ES-I3 (cell line): ENCODE data around the gene CD2BP2.
A peak's percentile ranks its signal among the peaks of the same experiment; 100 is the strongest.
"Not testable (repeated sequence)": the region's sequence is repeated elsewhere in the genome, so short reads cannot be mapped to it uniquely, and the experiment has no call there.

Source experiments
- H3K36me3 ChIP-seq: 2 replicates; pipeline ENCODE4 v1.6.1; 2013; ENCODE audit warnings: mild to moderate bottlenecking, low read length, control low read depth, moderate library complexity; ENCODE audit not compliant: insufficient read depth
- H3K4me1 ChIP-seq: 2 replicates; pipeline ENCODE4 v1.6.1; 2013; ENCODE audit warnings: mild to moderate bottlenecking, control low read depth, low read length; ENCODE audit not compliant: insufficient read depth
- H3K9ac ChIP-seq: 2 replicates; pipeline ENCODE4 v1.6.1; 2013; ENCODE audit warnings: low read depth, mild to moderate bottlenecking, low read length, moderate library complexity
- H3K9me3 ChIP-seq: 2 replicates; pipeline ENCODE4 v1.6.1; 2013; ENCODE audit warnings: mild to moderate bottlenecking, low read length, moderate library complexity; ENCODE audit not compliant: control insufficient read depth, insufficient read depth

The CD2BP2 gene

GRCh38 chr16:30350134-30350871 is 4.8 kb downstream of the CD2BP2 start:
- peaks cover 8% of the 10 kb centered on the region for H3K36me3 ChIP-seq
- no peaks in the 10 kb centered on the region; the same call in 1 of the 2 replicates for H3K4me1 ChIP-seq
- H3K9ac ChIP-seq, result no peak overlapping the region
- H3K9me3 ChIP-seq, result no peaks in the 10 kb centered on the region

GRCh38 chr16:30349675-30350074 is 5.4 kb downstream of the CD2BP2 start:
- Histone ChIP-seq H3K9me3 (no peaks in the 10 kb centered on the region), H3K4me1 (no peaks in the 10 kb centered on the region; the same call in 1 of the 2 replicates), H3K36me3 (peaks cover 8% of the 10 kb centered on the region), H3K9ac (no peak overlapping the region)

- no peaks in the 10 kb centered on the region for H3K4me1 ChIP-seq
- no peak overlapping the region for H3K9ac ChIP-seq
- no peaks in the 10 kb centered on the region for H3K9me3 ChIP-seq
- H3K36me3 ChIP-seq, result peaks cover 8% of the 10 kb centered on the region
Observed at GRCh38 chr16:30348929-30349328, 6.2 kb downstream of the CD2BP2 start.

- no peaks in the 10 kb centered on the region for H3K4me1 ChIP-seq
- H3K36me3 ChIP-seq, result peaks cover 8% of the 10 kb centered on the region
- no peaks in the 10 kb centered on the region for H3K9me3 ChIP-seq
- no peak overlapping the region for H3K9ac ChIP-seq
Observed at GRCh38 chr16:30348113-30348512, 7.0 kb downstream of the CD2BP2 start.

- no peaks in the 10 kb centered on the region; the same call in none of the 2 replicates for H3K36me3 ChIP-seq
- H3K9ac ChIP-seq, result no peak overlapping the region
- H3K9me3 ChIP-seq, result no peaks in the 10 kb centered on the region
- no peaks in the 10 kb centered on the region for H3K4me1 ChIP-seq
Observed at GRCh38 chr16:30346286-30346685, 8.8 kb downstream of the CD2BP2 start.

GRCh38 chr16:30343491-30343820 is 11.7 kb downstream of the CD2BP2 start:
- H3K9ac ChIP-seq, H3K36me3 ChIP-seq, H3K9me3 ChIP-seq, H3K4me1 ChIP-seq: not testable (repeated sequence)

GRCh38 chr16:30342751-30343490 is 12.2 kb downstream of the CD2BP2 start:
- Histone ChIP-seq H3K4me1 (no peaks in the 10 kb centered on the region), H3K36me3 (no peaks in the 10 kb centered on the region), H3K9me3 (no peaks in the 10 kb centered on the region), H3K9ac (no peak overlapping the region)

GRCh38 chr16:30341971-30342370 is 13.1 kb downstream of the CD2BP2 start:
- not testable (repeated sequence) for H3K9ac ChIP-seq, H3K4me1 ChIP-seq

GRCh38 chr16:30340621-30341020 is 14.5 kb downstream of the CD2BP2 start:
- Histone ChIP-seq H3K4me1 (no peaks in the 10 kb centered on the region; the same call in 1 of the 2 replicates), H3K9ac (no peak overlapping the region), H3K9me3 (no peaks in the 10 kb centered on the region), H3K36me3 (no peaks in the 10 kb centered on the region)

More at GRCh38 chr16:30341971-30342370, 13.1 kb downstream of the CD2BP2 start:
- H3K36me3 ChIP-seq, H3K9me3 ChIP-seq: not testable (repeated sequence)

- H3K36me3 ChIP-seq, H3K9me3 ChIP-seq, H3K4me1 ChIP-seq, H3K9ac ChIP-seq: not testable (repeated sequence)
Observed at GRCh38 chr16:30338715-30339114, 16.4 kb downstream of the CD2BP2 start.

GRCh38 chr16:30337964-30338357 is 17.1 kb downstream of the CD2BP2 start:
- not testable (repeated sequence) for H3K36me3 ChIP-seq, H3K9ac ChIP-seq, H3K4me1 ChIP-seq, H3K9me3 ChIP-seq

GRCh38 chr16:30335598-30336474 is 19.3 kb downstream of the CD2BP2 start:
- Histone ChIP-seq H3K4me1 (no peaks in the 10 kb centered on the region; the same call in 1 of the 2 replicates), H3K36me3 (no peaks in the 10 kb centered on the region), H3K9ac (peak overlapping the region; percentile 51; the same call in 1 of the 2 replicates), H3K9me3 (no peaks in the 10 kb centered on the region)

GRCh38 chr16:30335028-30335597 is 20.0 kb downstream of the CD2BP2 start:
- not testable (repeated sequence) for H3K9me3 ChIP-seq, H3K4me1 ChIP-seq, H3K36me3 ChIP-seq
- H3K9ac ChIP-seq, result peak overlapping the region; percentile 80; the same call in 1 of the 2 replicates

- H3K4me1 ChIP-seq, H3K9me3 ChIP-seq, H3K36me3 ChIP-seq: not testable (repeated sequence)
- H3K9ac ChIP-seq, result peak overlapping the region; percentile 44; the same call in 1 of the 2 replicates
Observed at GRCh38 chr16:30334473-30334989, 20.6 kb downstream of the CD2BP2 start.
